Activated T-cell treated with anti-CD3 and anti-CD28 coated beads for 48 hours (primary cell): ENCODE results near the gene TRMT10B.
"Not testable (repeated sequence)": the region's sequence is repeated elsewhere in the genome, so short reads cannot be mapped to it uniquely, and the experiment has no call there.

Experiments used
- DNase-seq: peaks from one replicate; pipeline ENCODE4 v3.0.0-alpha.2; 2020; ENCODE audit warnings: low read depth

TRMT10B gene

DNA sequence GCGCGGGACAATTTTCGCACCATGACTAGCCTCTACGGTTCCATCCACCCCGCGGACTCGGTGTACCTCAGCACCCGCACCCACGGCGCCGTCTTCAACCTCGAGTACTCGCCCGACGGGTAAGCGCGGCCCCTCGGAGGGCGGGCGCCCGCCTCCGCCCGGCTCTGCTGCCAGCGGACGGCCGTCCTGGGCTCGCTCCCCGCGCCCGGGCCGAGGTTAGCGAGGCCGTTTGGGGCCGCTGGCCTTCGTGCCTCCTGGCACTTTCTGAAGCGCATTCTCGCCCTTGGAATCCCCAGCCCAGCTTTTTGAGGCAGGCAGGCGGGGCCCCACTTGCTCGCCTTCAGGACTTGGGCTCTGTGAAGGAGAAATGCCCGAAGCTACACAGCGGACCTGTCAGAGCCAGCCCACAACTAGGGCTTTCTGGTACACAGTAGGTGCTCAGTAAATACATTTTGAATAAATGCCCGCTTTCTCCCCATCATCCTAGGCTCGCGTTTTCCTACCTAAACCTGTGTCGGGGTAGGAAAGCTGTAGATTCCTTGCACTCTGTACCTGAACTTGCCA is 47.8 kb downstream of the TRMT10B start:
- peak; percentile 41 for DNase-seq

DNA sequence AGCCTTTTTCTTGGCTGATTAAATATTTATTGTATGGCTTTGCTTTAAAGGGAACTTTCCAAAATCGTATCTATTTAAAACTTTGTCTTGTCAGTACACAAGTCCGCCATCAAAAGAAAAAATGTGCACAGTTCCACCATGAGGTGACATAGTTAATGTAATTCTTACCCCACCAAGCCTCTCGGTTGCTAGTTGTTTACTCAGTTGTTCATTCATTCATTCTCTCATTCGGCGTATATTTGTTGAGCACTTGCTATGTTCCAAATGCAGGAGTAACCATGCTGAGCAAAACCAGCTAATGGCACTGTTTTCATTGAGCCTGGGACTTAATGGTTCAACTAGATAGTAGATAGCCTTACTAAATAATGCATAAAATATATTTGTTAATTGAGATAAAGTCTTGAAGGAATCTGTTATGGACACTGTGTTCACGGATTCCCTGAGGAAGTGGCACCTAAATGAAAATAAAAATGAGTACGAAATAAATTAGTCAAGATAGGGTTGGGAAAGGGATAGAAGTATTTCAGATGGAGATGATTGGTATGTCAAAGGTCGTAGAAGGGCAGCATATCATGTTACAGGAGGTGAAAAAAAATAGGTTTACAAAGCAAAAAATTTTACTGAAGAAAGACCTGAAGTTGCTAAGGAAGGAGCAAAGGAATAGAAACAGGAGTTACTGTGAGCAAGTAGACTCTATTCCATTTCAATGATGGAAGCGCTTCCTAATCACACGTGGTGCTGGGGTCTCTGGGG is 48.5 kb downstream of the TRMT10B start:
- DNase-seq = no peak

DNA sequence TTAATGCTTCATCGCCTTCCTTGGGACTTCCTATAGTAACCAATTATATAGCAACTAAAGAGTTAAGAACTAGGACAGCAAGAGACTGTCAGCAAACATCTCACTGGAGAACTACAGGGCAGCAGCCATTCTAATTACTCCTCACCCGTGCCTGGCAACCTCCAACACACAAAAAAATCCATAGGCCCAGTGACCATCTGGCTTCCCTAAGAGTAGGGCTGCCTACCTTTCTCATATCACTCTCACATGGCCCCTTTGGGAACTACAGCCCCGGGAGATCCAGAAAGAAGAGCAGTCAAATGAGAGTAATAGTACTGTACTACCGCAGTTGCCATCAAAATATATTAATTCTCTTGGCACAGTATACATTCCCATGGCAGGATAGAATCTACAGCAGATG is 52.7 kb downstream of the TRMT10B start:
- DNase-seq = no peak

DNA sequence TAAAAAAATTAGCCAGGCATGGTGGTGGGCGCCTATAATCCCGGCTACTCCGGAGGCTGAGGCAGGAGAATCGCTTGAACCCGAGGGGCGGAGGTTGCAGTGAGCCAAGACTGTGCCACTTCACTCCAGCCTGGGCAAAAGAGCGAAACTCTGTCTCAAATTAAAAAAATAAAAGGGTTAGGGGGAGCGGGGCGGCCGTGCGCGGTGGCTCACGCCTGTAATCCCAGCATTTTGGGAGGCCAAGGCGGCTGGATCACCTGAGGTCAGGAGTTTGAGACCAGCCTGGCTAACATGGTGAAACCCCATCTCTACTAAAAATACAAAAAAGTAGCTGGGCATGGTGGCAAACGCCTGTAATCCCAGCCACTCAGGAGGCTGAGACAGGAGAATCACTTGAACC is 56.1 kb downstream of the TRMT10B start:
- DNase-seq = not testable (repeated sequence)

DNA sequence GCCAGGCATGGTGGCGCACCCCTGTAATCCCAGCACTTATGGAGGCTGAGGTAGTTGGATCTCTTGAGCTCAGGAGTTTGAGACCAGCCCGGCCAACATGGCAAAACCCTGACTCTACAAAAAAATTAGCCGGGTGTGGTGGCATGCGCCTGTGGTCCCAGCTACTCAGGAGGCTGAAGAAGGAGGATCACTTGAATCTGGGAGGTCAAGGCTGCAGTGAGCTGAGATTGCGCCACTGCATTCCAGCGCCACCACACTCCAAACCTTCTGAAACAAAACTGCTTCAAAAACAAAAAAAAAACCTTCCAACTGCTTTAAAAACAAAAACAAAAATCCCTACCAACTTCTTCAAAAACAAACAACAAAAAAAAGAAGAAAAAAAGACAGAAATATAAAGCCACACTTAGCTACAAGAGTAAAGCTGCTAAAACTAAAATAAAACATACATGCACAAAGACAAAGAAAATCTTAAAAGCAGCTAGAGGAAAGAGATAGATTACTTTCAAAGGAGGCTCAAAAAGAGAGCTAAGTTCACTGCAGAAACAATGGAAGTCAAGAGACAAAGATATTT is 58.4 kb downstream of the TRMT10B start:
- no peak for DNase-seq

DNA sequence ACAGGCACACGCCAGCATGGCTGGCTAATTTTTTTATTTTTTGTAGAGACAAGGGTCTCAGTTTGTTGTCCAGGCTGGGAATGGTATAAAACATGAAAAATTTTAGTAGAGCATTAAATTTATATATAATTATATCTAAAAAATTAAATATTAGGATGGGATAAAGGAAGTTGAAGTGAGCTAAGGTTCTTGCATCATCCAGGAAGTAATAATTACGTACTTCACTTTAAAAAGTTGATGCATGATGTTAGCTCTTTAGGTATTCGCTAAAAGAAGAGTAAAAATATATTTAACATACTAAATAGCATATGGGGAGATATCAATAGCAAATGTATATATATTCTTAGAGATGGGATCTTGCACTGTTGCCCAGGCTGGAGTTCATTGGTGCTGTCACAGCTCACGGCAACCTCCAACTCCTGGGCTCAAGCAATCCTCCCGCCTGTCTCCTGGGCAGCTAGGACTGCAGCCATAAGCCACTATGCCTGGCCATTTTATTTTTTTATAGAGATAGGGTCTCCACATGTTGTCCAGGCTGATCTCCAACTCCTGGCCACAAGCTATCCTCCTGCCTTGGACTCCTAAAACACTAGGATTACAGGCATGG is 59.3 kb downstream of the TRMT10B start:
- no peak for DNase-seq

DNA sequence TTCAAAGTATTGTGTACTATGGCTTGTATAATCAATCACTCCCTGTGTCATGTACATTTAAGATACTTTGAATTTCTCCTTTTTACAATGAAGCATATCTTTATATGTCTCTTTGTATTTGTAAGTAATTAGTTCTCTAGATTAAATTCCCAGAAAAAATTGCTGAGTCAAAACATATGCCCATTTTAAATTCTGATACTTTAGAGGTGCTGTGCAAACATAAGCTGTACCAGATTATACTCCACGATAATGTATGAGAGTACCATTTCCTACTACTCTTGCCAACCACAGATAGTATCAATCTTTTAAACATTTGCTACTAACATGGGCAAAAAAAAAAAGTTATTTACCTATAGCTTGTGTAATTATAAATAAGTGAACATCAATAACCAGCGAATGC is 65.2 kb downstream of the TRMT10B start:
- no peak for DNase-seq

DNA sequence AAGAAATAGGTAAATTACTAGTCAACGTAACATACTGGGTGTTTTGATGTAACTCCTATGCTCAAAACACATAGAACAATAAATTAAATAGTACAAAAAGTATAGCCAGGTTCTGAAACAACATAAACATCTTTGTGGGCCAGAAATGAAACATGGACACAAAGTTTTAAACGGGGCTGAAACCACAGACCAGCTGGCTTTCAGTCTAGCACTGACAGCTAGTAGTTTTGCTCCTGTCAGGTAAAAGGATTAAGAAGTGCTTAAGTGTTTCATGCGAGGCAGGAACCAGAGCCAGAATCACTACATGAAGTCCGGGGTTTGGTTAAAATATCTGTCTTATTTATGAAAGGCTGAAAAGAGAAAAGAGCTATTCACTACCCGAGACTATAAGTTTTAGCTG is 66.5 kb downstream of the TRMT10B start:
- DNase-seq = no peak

DNA sequence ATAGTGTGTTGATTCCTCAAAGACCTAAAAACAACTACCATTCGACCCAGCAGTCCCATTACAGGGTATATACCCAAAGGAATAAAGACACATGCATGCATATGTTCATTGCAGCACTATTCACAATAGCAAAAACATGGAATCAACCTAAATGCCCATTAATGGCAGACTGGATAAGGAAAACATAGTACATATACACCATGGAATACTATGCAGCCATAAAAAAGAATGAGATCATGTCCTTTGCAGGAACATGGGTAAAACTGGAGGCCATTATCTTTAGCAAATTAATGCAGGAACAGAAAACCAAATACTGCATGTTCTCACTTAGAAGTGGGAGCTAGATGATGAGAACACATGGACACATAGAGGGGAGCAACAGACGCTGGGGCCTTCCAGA is 71.6 kb downstream of the TRMT10B start:
- DNase-seq = not testable (repeated sequence)

DNA sequence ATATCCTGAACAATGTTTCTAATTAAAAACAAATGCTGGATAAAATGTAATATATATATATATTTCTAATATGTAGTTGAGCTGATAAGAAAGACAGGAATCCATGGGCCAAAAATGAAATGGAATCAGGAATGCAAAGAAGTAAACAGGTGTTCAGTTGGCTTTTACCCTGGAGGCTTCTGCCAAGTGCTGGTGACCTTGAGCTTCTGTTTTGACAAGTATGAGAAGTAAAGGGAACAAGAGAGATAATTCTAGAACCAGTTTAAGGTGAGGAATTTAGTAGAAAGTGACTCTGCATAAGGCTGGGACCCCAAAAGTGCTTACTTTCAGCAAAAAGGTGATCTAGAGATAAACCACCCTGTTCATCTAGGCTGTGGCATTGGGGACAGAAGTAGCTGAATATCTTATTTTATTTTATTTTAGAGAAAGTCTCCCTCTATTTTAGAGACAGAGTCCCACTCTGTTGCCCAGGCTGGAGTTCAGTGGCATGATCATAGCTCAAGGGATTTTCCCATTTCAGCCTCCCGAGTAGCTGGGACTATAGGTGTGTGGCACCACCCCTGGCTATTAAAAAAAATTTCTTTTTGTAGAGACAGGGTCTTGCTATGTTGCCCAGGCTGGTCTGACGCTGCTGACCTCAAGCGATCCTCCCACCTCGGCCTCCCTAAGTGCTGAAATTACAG is 74.0 kb downstream of the TRMT10B start:
- DNase-seq = no peak
